Epithelial cell of proximal tubule (primary cell): ENCODE measurements around the gene EI24. TPM values are rescaled to one million over a fixed set of nuclear protein-coding genes. Genes with fewer than 3 reads are reported as not detected.

ENCODE experiments used
- DNase-seq: peaks from one replicate; pipeline ENCODE4 v3.0.0-alpha.2; 2011; ENCODE audit warnings: low read depth
- H3K4me3 ChIP-seq: 2 replicates; pipeline ENCODE4 v1.5.1; 2011; ENCODE audit warnings: low read depth, mild to moderate bottlenecking, low read length
- CTCF ChIP-seq: conservative IDR thresholded peaks from 2 replicates; pipeline ENCODE4 v1.5.1; 2012; ENCODE audit warnings: low read depth, mild to moderate bottlenecking, low read length
- total RNA-seq: library from RNA; depleted of rRNA; stranded (reverse); fragments of >200 nt; gene quantifications from 2 replicates; pipeline ENCODE4 v1.2.3, GENCODE V29; 2015

The EI24 gene
- total RNA-seq, 1 donor from 2014 or later = 140 TPM

GRCh38 chr11:125578783-125579182 lies 9.5 kb downstream of the EI24 start:
- TF ChIP-seq CTCF = no peak
- no peak for DNase-seq
- H3K4me3 ChIP-seq = no peak overlapping the region

- DNase-seq = no peak
- no peak for TF ChIP-seq CTCF
- no peak overlapping the region for H3K4me3 ChIP-seq
Observed at GRCh38 chr11:125579811-125580210, 10.5 kb downstream of the EI24 start.

GRCh38 chr11:125583496-125583895 lies 14.2 kb downstream of the EI24 start:
- no peak for TF ChIP-seq CTCF
- H3K4me3 ChIP-seq = no peak overlapping the region
- DNase-seq = no peak

- TF ChIP-seq CTCF = no peak
- no peak overlapping the region for H3K4me3 ChIP-seq
- no peak for DNase-seq
Observed at GRCh38 chr11:125585487-125585886, 16.2 kb downstream of the EI24 start.

GRCh38 chr11:125586623-125587022 lies 17.3 kb downstream of the EI24 start:
- H3K4me3 ChIP-seq = no peak overlapping the region
- TF ChIP-seq CTCF = no peak
- no peak for DNase-seq

GRCh38 chr11:125587480-125587879 lies 18.2 kb downstream of the EI24 start:
- DNase-seq = no peak
- H3K4me3 ChIP-seq = no peak overlapping the region
- no peak for TF ChIP-seq CTCF

- DNase-seq = no peak
- no peak overlapping the region for H3K4me3 ChIP-seq
- TF ChIP-seq CTCF = no peak
Observed at GRCh38 chr11:125588505-125588904, 19.2 kb downstream of the EI24 start.
